SU-DHL-6 (cell line): ENCODE results near the gene PECR.

ENCODE experiments used
- H2AFZ ChIP-seq: fragments of 200-600 bp; sonication (generic); 2 replicates; pipeline ENCODE4 v1.6.1; 2014; ENCODE audit warnings: low read depth, mild to moderate bottlenecking, moderate library complexity, mixed read lengths, antibody characterized with exemption, low read length; ENCODE audit not compliant: severe bottlenecking
- H3F3A ChIP-seq: fragments of 200-600 bp; shearing (Covaris generic); 2 replicates; pipeline ENCODE4 v1.6.0; 2016; ENCODE audit warnings: antibody characterized with exemption, mild to moderate bottlenecking; ENCODE audit not compliant: insufficient read depth
- H3K27ac ChIP-seq: fragments of 200-600 bp; sonication (generic); 2 replicates; pipeline ENCODE4 v1.5.1; 2016; ENCODE audit warnings: low read depth, mild to moderate bottlenecking, low read length, moderate library complexity, mixed read lengths
- H3K27me3 ChIP-seq: fragments of 200-600 bp; sonication (generic), shearing (Covaris generic); 2 replicates; pipeline ENCODE4 v1.6.0; 2014; ENCODE audit warnings: mild to moderate bottlenecking, low read length
- H3K36me3 ChIP-seq: fragments of 200-600 bp; sonication (generic); 2 replicates; pipeline ENCODE4 v1.6.1; 2014; ENCODE audit warnings: mild to moderate bottlenecking, low read length, mixed read lengths
- H3K4me2 ChIP-seq: fragments of 300-600, 200-600 bp; shearing (Covaris generic), sonication (generic); 2 replicates; pipeline ENCODE4 v1.6.0; 2014; ENCODE audit warnings: low read length, low read depth, mild to moderate bottlenecking; ENCODE audit not compliant: poor library complexity, severe bottlenecking
- H3K4me3 ChIP-seq: fragments of 200-600 bp; sonication (generic); 2 replicates; pipeline ENCODE4 v1.5.1; 2014; ENCODE audit warnings: antibody characterized with exemption, low read length, mild to moderate bottlenecking, mixed read lengths; ENCODE audit not compliant: insufficient read depth, poor library complexity, severe bottlenecking
- H3K79me2 ChIP-seq: fragments of 200-600 bp; sonication (generic); 2 replicates; pipeline ENCODE4 v1.6.1; 2014; ENCODE audit warnings: mild to moderate bottlenecking, low read length, moderate library complexity; ENCODE audit not compliant: insufficient read depth
- H3K9ac ChIP-seq: fragments of 200-600 bp; sonication (generic); 2 replicates; pipeline ENCODE4 v1.7.0; 2014; ENCODE audit warnings: mild to moderate bottlenecking, low read length
- H3K9me2 ChIP-seq: fragments of 200-600 bp; sonication (generic); replicated peaks from 2 replicates; pipeline ENCODE4 v1.6.1; 2014; ENCODE audit warnings: low read length; ENCODE audit not compliant: insufficient read depth
- H3K9me3 ChIP-seq: fragments of 200-600 bp; sonication (generic); 2 replicates; pipeline ENCODE4 v1.6.1; 2014; ENCODE audit warnings: low read length, mixed read lengths; ENCODE audit not compliant: insufficient read depth
- H4K20me1 ChIP-seq: fragments of 200-600 bp; sonication (generic); 2 replicates; pipeline ENCODE4 v1.6.1; 2014; ENCODE audit warnings: low read depth, mild to moderate bottlenecking, antibody characterized with exemption, low read length, moderate library complexity, mixed read lengths
- EZH2phosphoT487 ChIP-seq: fragments of 200-600 bp; sonication (generic), shearing (Covaris generic); conservative IDR thresholded peaks from 2 replicates; pipeline ENCODE4 v1.6.1; 2018; ENCODE audit warnings: mild to moderate bottlenecking, antibody characterized with exemption, low read length, moderate library complexity, mixed read lengths
- TF ChIP-seq, protein P1 (sequence below): fragments of 200-600 bp; sonication (generic); IDR thresholded peaks from one replicate; pipeline ENCODE4 v1.5.1; 2017; ENCODE audit warnings: antibody characterized with exemption, mild to moderate bottlenecking, low read length, moderate library complexity; ENCODE audit not compliant: insufficient read depth, poor library complexity, severe bottlenecking

The PECR gene

DNA sequence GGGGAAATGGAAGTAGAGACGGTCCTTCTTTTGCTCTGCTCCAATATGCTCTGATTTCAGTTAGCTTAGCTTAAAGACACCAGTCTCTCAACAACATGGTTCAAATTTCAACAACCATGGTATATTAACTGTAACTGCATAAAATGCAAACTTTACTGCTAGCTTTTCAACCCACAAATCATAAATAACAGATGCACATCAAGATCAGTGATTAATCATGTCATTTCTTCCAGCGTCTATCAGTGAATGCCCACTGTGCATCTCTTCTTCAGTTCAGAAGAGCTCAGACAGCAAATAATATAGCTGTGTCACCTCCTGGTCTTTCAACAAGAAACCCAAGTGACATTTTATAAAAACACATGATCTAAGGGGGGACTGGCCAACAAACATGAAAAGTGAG, 12.6 kb downstream of the PECR start:
- Histone ChIP-seq H2AFZ (no peak overlapping the region), H3K79me2 (no peaks in the 10 kb centered on the region)
- TF ChIP-seq, protein P1, sequence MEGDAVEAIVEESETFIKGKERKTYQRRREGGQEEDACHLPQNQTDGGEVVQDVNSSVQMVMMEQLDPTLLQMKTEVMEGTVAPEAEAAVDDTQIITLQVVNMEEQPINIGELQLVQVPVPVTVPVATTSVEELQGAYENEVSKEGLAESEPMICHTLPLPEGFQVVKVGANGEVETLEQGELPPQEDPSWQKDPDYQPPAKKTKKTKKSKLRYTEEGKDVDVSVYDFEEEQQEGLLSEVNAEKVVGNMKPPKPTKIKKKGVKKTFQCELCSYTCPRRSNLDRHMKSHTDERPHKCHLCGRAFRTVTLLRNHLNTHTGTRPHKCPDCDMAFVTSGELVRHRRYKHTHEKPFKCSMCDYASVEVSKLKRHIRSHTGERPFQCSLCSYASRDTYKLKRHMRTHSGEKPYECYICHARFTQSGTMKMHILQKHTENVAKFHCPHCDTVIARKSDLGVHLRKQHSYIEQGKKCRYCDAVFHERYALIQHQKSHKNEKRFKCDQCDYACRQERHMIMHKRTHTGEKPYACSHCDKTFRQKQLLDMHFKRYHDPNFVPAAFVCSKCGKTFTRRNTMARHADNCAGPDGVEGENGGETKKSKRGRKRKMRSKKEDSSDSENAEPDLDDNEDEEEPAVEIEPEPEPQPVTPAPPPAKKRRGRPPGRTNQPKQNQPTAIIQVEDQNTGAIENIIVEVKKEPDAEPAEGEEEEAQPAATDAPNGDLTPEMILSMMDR: no peak
- no peak for TF ChIP-seq EZH2phosphoT487

DNA sequence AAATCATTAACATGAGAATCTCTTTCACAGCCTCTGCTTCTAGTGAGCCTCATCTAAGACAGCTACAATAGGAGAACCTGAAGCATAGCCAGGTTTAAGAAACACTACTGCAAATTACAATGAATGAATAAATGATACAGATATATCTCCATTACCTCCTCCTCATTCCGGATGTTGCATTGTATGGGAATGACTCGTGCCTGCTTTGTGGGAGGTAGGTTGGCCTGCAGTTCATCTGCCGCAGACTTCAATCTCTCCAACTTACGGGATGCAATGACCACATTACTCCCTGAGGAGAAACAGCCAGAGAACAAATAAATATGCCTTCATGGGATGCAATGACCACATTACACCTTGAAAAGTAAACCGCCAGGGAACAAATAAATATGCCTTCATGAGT, 15.4 kb downstream of the PECR start:
- no peaks in the 10 kb centered on the region for H3K79me2 ChIP-seq
- no peak overlapping the region for H2AFZ ChIP-seq
- no peaks in the 10 kb centered on the region for H4K20me1 ChIP-seq
- no peaks in the 10 kb centered on the region for H3K36me3 ChIP-seq
- H3K27ac ChIP-seq: no peak overlapping the region
- no peaks in the 10 kb centered on the region for H3K9me2 ChIP-seq
- TF ChIP-seq, protein P1: no peak
- no peaks in the 10 kb centered on the region for H3K27me3 ChIP-seq
- no peaks in the 10 kb centered on the region for H3K9me3 ChIP-seq
- no peaks in the 10 kb centered on the region for H3F3A ChIP-seq
- no peak overlapping the region for H3K4me2 ChIP-seq
- no peak overlapping the region for H3K4me3 ChIP-seq
- H3K9ac ChIP-seq: no peak overlapping the region

More for the DNA sequence above, 12.6 kb downstream of the PECR start:
- Histone ChIP-seq H3K9me2 (no peaks in the 10 kb centered on the region), H3K4me2 (no peak overlapping the region), H3K4me3 (no peak overlapping the region), H3F3A (no peaks in the 10 kb centered on the region), H3K9ac (no peak overlapping the region), H4K20me1 (no peaks in the 10 kb centered on the region), H3K9me3 (no peaks in the 10 kb centered on the region), H3K36me3 (no peaks in the 10 kb centered on the region), H3K27ac (no peak overlapping the region), H3K27me3 (no peaks in the 10 kb centered on the region)

DNA sequence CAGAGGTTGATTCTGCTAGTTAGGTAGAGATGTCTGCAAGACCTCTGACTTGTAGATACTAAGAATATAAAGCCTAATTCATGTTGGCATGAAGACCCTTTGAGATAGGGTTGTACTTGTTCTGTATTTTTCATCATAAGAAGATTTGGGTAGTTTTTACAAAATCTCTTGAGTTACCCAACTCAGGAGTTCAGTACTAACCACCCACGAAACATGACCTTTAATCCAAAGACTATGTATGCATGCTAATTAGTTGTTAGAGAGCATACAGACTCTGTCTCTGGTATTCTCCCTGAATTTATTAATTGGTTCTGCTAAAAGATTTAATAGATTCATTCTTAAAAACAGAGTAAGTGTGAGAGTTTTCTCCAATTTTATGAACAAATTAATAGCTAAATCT, 16.9 kb downstream of the PECR start:
- Histone ChIP-seq H3K27me3 (no peaks in the 10 kb centered on the region), H3K4me3 (no peak overlapping the region), H4K20me1 (no peaks in the 10 kb centered on the region), H3K9me2 (no peaks in the 10 kb centered on the region), H3K79me2 (no peaks in the 10 kb centered on the region), H2AFZ (no peak overlapping the region), H3K9me3 (no peaks in the 10 kb centered on the region), H3F3A (no peaks in the 10 kb centered on the region), H3K9ac (no peak overlapping the region), H3K27ac (no peak overlapping the region), H3K4me2 (no peak overlapping the region), H3K36me3 (no peaks in the 10 kb centered on the region)
- no peak for TF ChIP-seq EZH2phosphoT487
- TF ChIP-seq, protein P1: no peak
